Measurements from ENCODE around the gene ORAI3. TPM values are rescaled to one million over a fixed set of nuclear protein-coding genes. Genes with fewer than 3 reads are reported as not detected.

The ORAI3 gene
- total RNA-seq = 1 to 10 TPM; 6.9 to 7.9 TPM

DNA sequence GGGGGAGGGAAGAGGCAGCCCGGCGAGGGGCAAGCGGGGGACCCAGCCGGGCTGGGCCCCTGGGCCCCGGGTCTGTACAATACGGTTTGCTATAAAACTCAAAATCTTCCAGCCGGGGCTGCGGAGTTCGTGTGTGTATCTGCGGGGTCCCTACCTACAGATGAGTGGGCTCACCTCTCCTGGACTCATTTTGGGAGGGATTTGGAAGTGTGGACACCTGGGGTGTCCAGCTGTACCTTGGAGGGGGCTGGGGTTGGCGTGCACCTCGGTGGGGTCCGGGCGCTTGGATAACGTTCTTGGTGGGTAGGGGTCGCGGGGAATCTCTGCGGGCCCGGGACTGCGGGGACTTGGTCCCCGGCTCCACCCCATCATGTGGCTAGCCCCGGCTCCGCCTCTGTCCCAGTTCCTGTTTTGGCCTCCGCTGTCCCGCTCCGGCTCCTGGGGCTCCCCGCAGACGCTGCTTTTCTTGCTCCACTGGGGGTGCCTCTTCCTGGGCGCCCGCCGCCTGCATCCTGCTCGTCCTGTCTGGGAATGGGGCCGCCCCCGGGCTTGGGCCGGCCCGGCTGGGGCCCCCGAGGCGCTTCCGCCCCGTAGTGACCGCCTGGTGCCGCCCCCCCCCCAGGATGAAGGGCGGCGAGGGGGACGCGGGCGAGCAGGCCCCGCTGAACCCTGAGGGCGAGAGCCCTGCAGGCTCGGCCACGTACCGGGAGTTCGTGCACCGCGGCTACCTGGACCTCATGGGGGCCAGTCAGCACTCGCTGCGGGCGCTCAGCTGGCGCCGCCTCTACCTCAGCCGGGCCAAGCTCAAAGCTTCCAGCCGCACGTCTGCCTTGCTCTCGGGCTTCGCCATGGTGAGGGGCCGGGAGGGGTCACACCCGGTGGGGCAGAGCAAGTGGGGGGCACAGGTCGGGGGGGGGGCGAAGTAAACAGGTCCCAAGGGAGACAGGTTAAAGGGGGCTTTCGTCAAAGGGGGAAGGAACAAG, at the start of gene ORAI3:
TSS of gene ORAI3 (plus strand) at position 402 of the 983 bp plus-strand sequence. CDS start at position 624, 222 bp downstream.
- Mint-ChIP-seq H3K27ac (peak within 1 kb of the TSS; percentile 68), H3K36me3 (ENCODE audit: low read depth) (peaks cover 10% of the 10 kb centered on the region), H3K9me3 (ENCODE audit: low read depth) (no peaks in the 10 kb centered on the region), H3K4me1 (peaks cover 19% of the 10 kb centered on the region), H3K4me3 (peak within 1 kb of the TSS; percentile 81), H3K27me3 (no peaks in the 10 kb centered on the region)
- intact Hi-C loops (cut with DNase I, micrococcal nuclease) = no loop called here
- POLR2A ChIA-PET = no interaction called here
- CTCF ChIA-PET = interaction anchor here (0.6 to 1.4 kb wide), 7 partner anchors 11 to 217 kb away, joined by 3 to 7 read pairs (median 3); partner anchors contain the start of genes ZNF646 and ZNF668
- ATAC-seq = peak; percentile 45
- peak; percentile 66 for DNase-seq

DNA sequence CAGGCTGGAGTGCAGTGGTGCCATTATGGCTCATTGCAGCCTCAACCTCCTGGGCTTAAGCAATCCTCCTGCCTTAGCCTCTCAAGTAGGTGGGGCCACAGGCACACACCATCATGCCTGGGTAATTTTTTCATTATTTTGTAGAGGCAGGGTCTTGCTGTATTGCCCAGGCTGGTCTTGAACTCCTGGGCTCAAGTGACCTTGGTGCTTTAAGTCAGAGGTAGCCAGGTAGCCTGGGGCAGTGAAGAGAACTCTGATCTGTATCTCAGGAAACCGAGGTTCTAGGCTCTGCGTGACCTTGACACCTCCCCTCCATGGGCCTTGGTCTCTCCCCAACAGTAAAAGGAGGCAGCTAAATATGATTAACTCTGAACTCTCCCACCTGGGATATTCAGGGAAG, 49.1 kb upstream of the ORAI3 start:
- no peak for ATAC-seq
- H3K36me3 Mint-ChIP-seq (ENCODE audit: low read depth) = no peaks in the 10 kb centered on the region
- no peak overlapping the region for H3K27ac Mint-ChIP-seq
- ChIA-PET POLR2A (interaction anchor here (1.0 kb wide), 1 partner anchor 280 kb away, joined by 3 read pairs; the partner anchor contains the start of gene FUS), CTCF (interaction anchor here (0.6 to 5.2 kb wide), 4 partner anchors 19 to 529 kb away, joined by 3 to 85 read pairs (median 12); no protein-coding TSS in a partner anchor)
- intact Hi-C loops (cut with DNase I, micrococcal nuclease) = loop anchor here in 1 of 2 experiments (5.0 kb wide), 1 partner anchor 57 kb away; no protein-coding TSS in a partner anchor
- peaks cover 41% of the 10 kb centered on the region for H3K4me1 Mint-ChIP-seq
- H3K27me3 Mint-ChIP-seq = no peaks in the 10 kb centered on the region
- DNase-seq = no peak
- no peak overlapping the region for H3K4me3 Mint-ChIP-seq
- peaks cover 3% of the 10 kb centered on the region for H3K9me3 Mint-ChIP-seq (ENCODE audit: low read depth)

DNA sequence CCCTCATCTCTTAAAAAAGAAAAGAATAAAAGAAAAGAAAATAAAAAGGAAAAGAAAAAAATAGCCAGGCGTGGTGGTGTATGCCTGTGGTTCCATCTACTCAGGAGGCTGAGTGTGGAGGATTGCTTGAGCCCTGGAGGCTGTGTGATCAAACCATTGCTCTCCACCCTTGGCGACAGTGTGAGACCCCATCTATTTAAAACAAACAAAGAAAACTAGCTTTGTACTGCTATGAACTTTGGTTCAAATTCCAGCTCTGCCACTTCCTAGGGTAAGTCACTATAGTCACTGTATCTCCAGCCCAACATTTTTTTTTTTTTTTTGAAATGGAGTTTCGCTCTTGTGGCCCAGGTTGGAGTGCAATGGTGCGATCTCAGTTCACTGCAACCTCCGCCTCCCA, 48.3 kb upstream of the ORAI3 start:
- ATAC-seq (no peak), DNase-seq (no peak)
- peaks cover 3% of the 10 kb centered on the region for H3K9me3 Mint-ChIP-seq (ENCODE audit: low read depth)
- H3K4me3 Mint-ChIP-seq = no peak overlapping the region
- H3K36me3 Mint-ChIP-seq (ENCODE audit: low read depth) = no peaks in the 10 kb centered on the region
- ChIA-PET POLR2A (interaction anchor here (0.7 to 1.0 kb wide), 2 partner anchors 44 to 279 kb away, joined by 3 to 4 read pairs; partner anchors contain the start of gene FUS), CTCF (interaction anchor here (0.6 to 5.2 kb wide), 12 partner anchors 11 to 207 kb away, joined by 3 to 85 read pairs (median 8); no protein-coding TSS in a partner anchor)
- no peaks in the 10 kb centered on the region for H3K27me3 Mint-ChIP-seq
- H3K4me1 Mint-ChIP-seq = peaks cover 39% of the 10 kb centered on the region
- intact Hi-C loops (cut with DNase I, micrococcal nuclease) = loop anchor here in 1 of 2 experiments (5.0 kb wide), 1 partner anchor 58 kb away; no protein-coding TSS in a partner anchor
- H3K27ac Mint-ChIP-seq = no peak overlapping the region

DNA sequence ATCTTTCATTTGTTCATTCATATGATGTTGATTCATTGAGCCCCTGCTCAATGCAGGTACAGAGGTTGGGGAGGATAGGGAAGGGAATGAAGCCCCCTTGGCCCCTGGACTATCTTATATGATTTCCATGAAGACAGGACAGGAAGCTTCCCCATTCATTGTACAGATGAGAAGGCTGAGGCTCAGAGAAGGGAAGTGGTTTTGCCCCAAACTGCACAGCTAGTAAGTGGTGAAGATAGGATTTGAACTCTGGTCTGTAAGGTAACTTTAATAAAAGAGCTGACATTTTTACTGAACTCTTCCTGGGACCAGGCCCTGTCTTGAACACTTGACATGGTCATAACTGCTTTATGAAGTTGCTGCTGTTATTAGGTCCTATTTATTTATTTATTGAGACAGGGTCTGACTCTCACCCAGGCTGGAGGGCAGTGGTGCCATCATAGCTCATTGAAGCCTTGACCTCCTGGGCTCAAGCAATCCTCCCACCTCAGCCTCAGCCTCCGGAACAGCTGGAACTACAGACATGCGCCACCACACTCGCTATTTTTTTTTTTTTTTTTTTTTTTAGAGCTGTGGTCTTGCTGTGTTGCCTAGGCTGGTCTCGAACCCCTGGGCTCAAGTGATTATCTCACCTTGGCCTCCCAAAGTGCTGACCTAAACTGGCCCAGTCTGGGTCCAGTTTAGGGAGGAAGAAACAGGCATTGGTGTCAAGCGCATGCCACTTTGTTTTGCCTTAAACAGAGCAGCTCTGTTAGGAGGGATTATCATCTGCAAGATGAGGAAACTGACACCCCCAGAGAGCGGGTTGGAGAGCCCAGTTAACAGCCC, 47.5 kb upstream of the ORAI3 start:
- DNase-seq (no peak), ATAC-seq (no peak)
- Mint-ChIP-seq H3K27me3 (no peaks in the 10 kb centered on the region), H3K4me3 (peak overlapping the region; percentile 62), H3K4me1 (peaks cover 33% of the 10 kb centered on the region), H3K27ac (peak overlapping the region; percentile 76), H3K9me3 (ENCODE audit: low read depth) (peaks cover 3% of the 10 kb centered on the region), H3K36me3 (ENCODE audit: low read depth) (no peaks in the 10 kb centered on the region)
- CTCF ChIA-PET = interaction anchor here (0.6 to 5.2 kb wide), 26 partner anchors 9 to 208 kb away, joined by 3 to 85 read pairs (median 3); partner anchors contain the start of gene BCL7C
- intact Hi-C loops (cut with DNase I, micrococcal nuclease) = loop anchor here (1.0 to 5.0 kb wide), 2 partner anchors 57 to 59 kb away; no protein-coding TSS in a partner anchor
- POLR2A ChIA-PET = interaction anchor here (0.6 to 1.4 kb wide), 3 partner anchors 8 to 25 kb away, joined by 5 to 7 read pairs (median 6); partner anchors contain the start of gene BCL7C

DNA sequence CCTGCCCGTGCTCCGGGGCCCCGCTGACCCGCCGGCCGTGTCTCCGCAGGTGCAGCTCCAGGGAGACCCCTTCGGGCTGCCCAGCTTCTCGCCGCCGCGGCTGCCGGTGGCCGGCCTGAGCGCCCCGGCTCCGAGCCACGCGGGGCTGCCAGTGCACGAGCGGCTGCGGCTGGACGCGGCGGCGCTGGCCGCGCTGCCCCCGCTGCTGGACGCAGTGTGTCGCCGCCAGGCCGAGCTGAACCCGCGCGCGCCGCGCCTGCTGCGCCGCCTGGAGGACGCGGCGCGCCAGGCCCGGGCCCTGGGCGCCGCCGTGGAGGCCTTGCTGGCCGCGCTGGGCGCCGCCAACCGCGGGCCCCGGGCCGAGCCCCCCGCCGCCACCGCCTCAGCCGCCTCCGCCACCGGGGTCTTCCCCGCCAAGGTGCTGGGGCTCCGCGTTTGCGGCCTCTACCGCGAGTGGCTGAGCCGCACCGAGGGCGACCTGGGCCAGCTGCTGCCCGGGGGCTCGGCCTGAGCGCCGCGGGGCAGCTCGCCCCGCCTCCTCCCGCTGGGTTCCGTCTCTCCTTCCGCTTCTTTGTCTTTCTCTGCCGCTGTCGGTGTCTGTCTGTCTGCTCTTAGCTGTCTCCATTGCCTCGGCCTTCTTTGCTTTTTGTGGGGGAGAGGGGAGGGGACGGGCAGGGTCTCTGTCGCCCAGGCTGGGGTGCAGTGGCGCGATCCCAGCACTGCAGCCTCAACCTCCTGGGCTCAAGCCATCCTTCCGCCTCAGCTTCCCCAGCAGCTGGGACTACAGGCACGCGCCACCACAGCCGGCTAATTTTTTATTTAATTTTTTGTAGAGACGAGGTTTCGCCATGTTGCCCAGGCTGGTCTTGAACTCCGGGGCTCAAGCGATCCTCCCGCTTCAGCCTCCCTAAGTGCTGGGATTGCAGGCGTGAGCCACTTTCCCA, 46.6 kb upstream of the ORAI3 start:
- H3K4me1 Mint-ChIP-seq = peaks cover 25% of the 10 kb centered on the region
- H3K27me3 Mint-ChIP-seq = no peaks in the 10 kb centered on the region
- DNase-seq = peak; percentile 77
- peak overlapping the region; percentile 99 for H3K27ac Mint-ChIP-seq
- peaks cover 3% of the 10 kb centered on the region for H3K9me3 Mint-ChIP-seq (ENCODE audit: low read depth)
- H3K36me3 Mint-ChIP-seq (ENCODE audit: low read depth) = no peaks in the 10 kb centered on the region
- POLR2A ChIA-PET = interaction anchor here (1.4 kb wide), 2 partner anchors 9 to 26 kb away, joined by 5 to 6 read pairs; partner anchors contain the start of gene BCL7C
- H3K4me3 Mint-ChIP-seq = peak overlapping the region; percentile 80
- CTCF ChIA-PET = interaction anchor here (0.5 to 5.2 kb wide), 28 partner anchors 10 to 294 kb away, joined by 3 to 85 read pairs (median 4); partner anchors contain the start of genes BCL7C and CFAP119
- intact Hi-C loops (cut with DNase I, micrococcal nuclease) = loop anchor here (1.0 to 5.0 kb wide), 2 partner anchors 58 to 60 kb away; no protein-coding TSS in a partner anchor
- peak; percentile 87 for ATAC-seq

DNA sequence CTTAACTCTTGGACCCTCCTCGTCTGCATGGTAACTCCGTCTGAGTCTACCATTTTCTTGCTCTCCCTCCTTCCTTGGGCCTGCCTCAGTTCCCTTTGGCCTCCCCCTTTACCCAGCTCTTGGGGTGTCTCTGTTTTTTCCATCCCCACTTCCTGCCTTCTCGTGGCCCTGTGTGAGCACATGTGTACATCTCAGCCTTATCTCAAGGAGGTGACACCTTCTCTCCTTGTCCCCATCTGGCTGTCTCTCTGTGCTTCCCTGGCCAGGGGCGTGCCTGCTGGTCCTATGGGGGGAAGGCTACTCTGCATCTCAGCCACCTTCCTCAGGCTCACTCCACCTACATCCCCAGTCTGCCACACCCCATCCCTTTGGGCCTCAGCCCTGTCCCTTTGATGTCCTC, 45.9 kb upstream of the ORAI3 start:
- Mint-ChIP-seq H3K9me3 (ENCODE audit: low read depth) (peaks cover 3% of the 10 kb centered on the region), H3K27ac (peak overlapping the region; percentile 99), H3K27me3 (no peaks in the 10 kb centered on the region), H3K36me3 (ENCODE audit: low read depth) (no peaks in the 10 kb centered on the region), H3K4me1 (peaks cover 29% of the 10 kb centered on the region), H3K4me3 (peak overlapping the region; percentile 80)
- POLR2A ChIA-PET = no interaction called here
- CTCF ChIA-PET = interaction anchor here (0.5 to 5.2 kb wide), 12 partner anchors 10 to 209 kb away, joined by 3 to 85 read pairs (median 8); partner anchors contain the start of genes BCL7C and CFAP119
- peak; percentile 27 for ATAC-seq
- intact Hi-C loops (cut with DNase I, micrococcal nuclease) = loop anchor here in 1 of 2 experiments (1.0 to 5.0 kb wide), 2 partner anchors 19 to 61 kb away; no protein-coding TSS in a partner anchor
- DNase-seq = peak; percentile 35

DNA sequence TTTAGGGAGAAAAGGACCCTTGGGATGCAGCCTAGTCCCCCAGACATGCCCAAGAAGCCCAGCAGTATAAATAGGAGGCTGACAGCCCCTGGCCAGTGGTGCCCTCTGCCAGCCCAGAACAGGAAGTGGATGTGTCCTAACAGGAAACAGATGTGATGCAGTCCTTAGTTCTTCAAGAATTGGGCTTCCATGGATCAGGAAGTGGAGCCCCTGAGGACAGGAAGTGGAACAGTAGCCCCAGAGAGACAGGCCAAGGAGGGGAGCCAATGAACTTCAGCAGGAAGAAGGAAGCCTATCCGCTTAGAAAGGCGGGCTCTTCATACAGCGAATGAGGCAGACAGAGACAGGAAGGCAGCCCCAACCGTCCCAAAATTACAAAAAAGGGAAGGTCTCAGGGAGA, 45.3 kb upstream of the ORAI3 start:
- Mint-ChIP-seq H3K4me3 (no peak overlapping the region), H3K4me1 (peaks cover 29% of the 10 kb centered on the region), H3K27ac (peak overlapping the region; percentile 90), H3K36me3 (ENCODE audit: low read depth) (no peaks in the 10 kb centered on the region), H3K27me3 (no peaks in the 10 kb centered on the region), H3K9me3 (ENCODE audit: low read depth) (peaks cover 3% of the 10 kb centered on the region)
- intact Hi-C loops (cut with DNase I, micrococcal nuclease) = loop anchor here in 1 of 2 experiments (1.0 to 5.0 kb wide), 2 partner anchors 19 to 61 kb away; no protein-coding TSS in a partner anchor
- ChIA-PET POLR2A (no interaction called here), CTCF (interaction anchor here (0.7 to 5.2 kb wide), 3 partner anchors 11 to 142 kb away, joined by 4 to 85 read pairs (median 22); partner anchors contain the start of genes BCL7C and CFAP119)
- DNase-seq (no peak), ATAC-seq (no peak)

DNA sequence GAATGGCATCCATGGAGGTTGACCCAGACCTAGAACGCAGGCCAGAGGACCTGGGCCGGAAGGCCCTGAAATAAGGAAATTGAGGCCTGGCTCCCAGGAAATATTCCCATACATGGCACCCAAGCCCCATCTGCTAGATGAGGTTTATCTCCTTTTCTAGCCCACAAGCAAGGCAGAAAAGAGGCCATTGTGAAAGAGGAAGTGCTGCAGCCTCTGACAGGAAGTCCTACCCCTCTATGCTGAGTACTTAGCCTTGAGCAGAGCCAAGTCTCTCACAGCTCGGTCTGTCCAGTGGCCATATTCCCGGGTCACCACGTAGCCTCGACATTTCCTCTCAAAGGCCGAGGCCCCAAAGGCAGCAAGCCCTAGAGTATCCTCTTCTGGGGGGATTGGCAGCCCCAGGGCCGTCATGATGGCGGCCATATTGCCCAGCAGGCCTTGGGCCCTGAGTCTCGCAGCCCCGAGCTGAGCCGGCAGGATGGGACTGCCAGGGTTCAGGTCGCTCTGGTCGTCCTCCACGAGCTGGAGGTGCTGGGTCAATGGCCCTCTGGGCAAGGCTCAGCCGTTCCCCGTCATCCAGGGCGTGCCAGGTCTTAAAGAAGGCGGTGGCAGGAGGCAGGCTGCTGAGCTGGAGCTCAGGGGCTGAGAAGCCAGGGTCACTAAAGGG, 44.6 kb upstream of the ORAI3 start:
- no peaks in the 10 kb centered on the region for H3K36me3 Mint-ChIP-seq (ENCODE audit: low read depth)
- peaks cover 29% of the 10 kb centered on the region for H3K4me1 Mint-ChIP-seq
- ChIA-PET CTCF (interaction anchor here (0.7 to 5.2 kb wide), 4 partner anchors 30 to 90 kb away, joined by 3 to 85 read pairs (median 4); no protein-coding TSS in a partner anchor), POLR2A (no interaction called here)
- peaks cover 3% of the 10 kb centered on the region for H3K9me3 Mint-ChIP-seq (ENCODE audit: low read depth)
- no peak overlapping the region for H3K4me3 Mint-ChIP-seq
- ATAC-seq (no peak), DNase-seq (no peak)
- H3K27me3 Mint-ChIP-seq = no peaks in the 10 kb centered on the region
- intact Hi-C loops (cut with DNase I, micrococcal nuclease) = loop anchor here in 1 of 2 experiments (5.0 kb wide), 1 partner anchor 62 kb away; no protein-coding TSS in a partner anchor
- H3K27ac Mint-ChIP-seq = no peak overlapping the region

DNA sequence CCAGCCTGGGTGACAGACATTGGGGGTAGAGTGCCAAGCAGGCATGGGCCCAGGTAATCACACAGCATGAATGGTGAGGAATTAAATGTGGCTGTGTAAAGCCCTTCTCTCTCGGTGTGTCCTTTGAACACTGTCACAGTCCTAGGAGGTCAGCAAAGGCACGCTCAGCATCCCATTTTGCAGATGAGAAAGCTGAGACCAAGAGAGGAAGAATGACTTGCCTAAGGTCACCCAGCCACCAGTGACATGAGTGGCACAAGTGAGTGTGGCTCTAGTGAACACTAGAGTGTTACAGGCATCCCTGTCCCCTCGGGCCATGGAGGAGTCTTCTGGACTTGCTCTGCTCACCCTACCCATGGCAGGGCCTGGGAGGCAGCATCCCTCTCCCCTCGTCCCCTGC, 41.8 kb upstream of the ORAI3 start:
- Mint-ChIP-seq H3K27me3 (no peaks in the 10 kb centered on the region), H3K4me3 (no peak overlapping the region), H3K4me1 (peaks cover 22% of the 10 kb centered on the region), H3K9me3 (ENCODE audit: low read depth) (peaks cover 3% of the 10 kb centered on the region), H3K36me3 (ENCODE audit: low read depth) (no peaks in the 10 kb centered on the region), H3K27ac (no peak overlapping the region)
- intact Hi-C loops (cut with DNase I, micrococcal nuclease) = no loop called here
- CTCF ChIA-PET = interaction anchor here (0.9 to 2.2 kb wide), 3 partner anchors 27 to 160 kb away, joined by 3 to 7 read pairs (median 5); no protein-coding TSS in a partner anchor
- POLR2A ChIA-PET = no interaction called here
- DNase-seq = no peak
- ATAC-seq = no peak

All from activated CD4-positive, alpha-beta T cell treated with anti-CD3 and anti-CD28 coated beads for 36 hours (primary cell).